Measurements from ENCODE around the gene CLIC2.

The CLIC2 gene

GRCh38 chrX:155262970-155263754 is 71.3 kb downstream of the CLIC2 start:
- DNase-seq (ENCODE audit: low spot score), result no peak

DNA sequence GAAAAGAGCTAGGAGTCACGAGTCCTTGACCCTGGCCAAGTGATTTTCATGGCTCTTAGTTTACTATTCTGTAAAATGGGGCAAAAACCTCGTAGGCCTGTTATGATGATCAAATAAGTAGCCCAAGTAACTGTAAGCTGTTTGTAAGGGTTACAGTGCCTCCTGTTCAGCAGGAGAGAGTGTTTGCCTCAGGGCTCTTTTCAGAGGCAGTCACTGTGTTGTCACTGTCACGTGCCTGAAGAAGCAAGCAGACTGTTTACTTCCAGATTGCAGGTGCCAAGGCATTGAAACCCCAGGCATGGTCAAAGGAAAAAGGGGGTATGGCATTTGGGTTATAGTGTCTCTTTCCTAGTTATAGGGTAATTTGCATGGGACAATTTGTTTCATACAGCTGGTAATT is 74.7 kb downstream of the CLIC2 start:
- DNase-seq (ENCODE audit: low spot score), result no peak

- DNase-seq (ENCODE audit: low spot score), result no peak
These were observed 83.0 kb downstream of the CLIC2 start for GRCh38 chrX:155251391-155251790.

- DNase-seq (ENCODE audit: low spot score), result no peak
These were observed 86.9 kb downstream of the CLIC2 start for GRCh38 chrX:155247497-155247896.

DNA sequence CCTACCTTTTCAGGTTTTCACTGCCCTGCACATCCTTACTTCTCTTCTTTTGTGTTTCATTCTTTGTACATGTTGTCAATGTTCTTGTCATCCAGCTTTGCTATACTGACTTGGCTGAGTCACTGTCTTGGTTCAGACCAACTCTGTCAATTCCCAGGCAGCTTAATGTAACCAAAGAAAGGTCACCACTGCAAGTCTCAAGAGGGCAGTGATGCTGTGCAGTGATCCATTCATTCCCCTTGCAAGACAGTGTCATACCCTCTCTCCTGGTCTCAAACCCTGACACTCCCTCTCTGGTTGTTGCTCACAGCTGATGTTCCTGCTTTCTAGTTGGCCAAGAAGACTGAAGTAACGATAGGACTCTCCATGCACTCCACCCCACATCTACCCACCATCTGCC is 87.7 kb downstream of the CLIC2 start:
- no peak for DNase-seq (ENCODE audit: low spot score)

GRCh38 chrX:155242300-155242699 is 92.1 kb downstream of the CLIC2 start:
- DNase-seq (ENCODE audit: low spot score), result no peak

GRCh38 chrX:155237719-155238118 is 96.7 kb downstream of the CLIC2 start:
- DNase-seq (ENCODE audit: low spot score), result no peak

GRCh38 chrX:155235891-155236290 is 98.5 kb downstream of the CLIC2 start:
- no peak for DNase-seq (ENCODE audit: low spot score)

DNA sequence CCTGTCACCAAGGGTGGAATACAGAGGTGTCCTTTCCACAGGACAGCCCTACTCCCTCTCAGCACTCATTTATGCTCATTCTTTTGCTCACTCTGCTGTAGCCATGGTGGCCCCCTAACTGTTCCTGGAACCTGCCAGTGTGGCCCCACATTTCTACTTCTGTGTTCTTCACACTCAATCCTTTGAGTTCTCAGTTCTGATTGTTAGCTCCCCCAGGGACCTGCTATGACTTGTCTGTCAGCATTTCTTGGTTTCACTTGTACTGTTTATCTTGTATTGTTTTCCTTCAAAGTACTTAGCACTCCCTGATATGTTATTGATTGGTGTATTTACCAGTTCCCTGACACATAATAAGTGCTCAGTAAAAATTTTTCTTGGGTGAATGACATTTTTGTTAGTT is 103.3 kb downstream of the CLIC2 start:
- no peak for DNase-seq (ENCODE audit: low spot score)
